ENCODE data around the gene MPC2.
"Not testable (repeated sequence)": the region's sequence is repeated elsewhere in the genome, so short reads cannot be mapped to it uniquely, and the experiment has no call there.

Gene MPC2

GRCh38 chr1:167909691-167910180, 27.1 kb downstream of the MPC2 start:
- in situ Hi-C loops (cut with MboI; ENCODE audit: low sequenced_read_pairs): no loop called here

- in situ Hi-C loops (cut with MboI; ENCODE audit: low sequenced_read_pairs): no loop called here
Observed at GRCh38 chr1:167905671-167906070, 31.2 kb downstream of the MPC2 start.

GRCh38 chr1:167905182-167905581, 31.7 kb downstream of the MPC2 start:
- in situ Hi-C loops (cut with MboI; ENCODE audit: low sequenced_read_pairs): no loop called here

- in situ Hi-C loops (cut with MboI; ENCODE audit: low sequenced_read_pairs): no loop called here
Observed at GRCh38 chr1:167904652-167905130, 32.2 kb downstream of the MPC2 start.

GRCh38 chr1:167900907-167901306, 36.0 kb downstream of the MPC2 start:
- in situ Hi-C loops (cut with MboI; ENCODE audit: low sequenced_read_pairs): no loop called here

- in situ Hi-C loops (cut with MboI; ENCODE audit: low sequenced_read_pairs): no loop called here
Observed at GRCh38 chr1:167899253-167899681, 37.6 kb downstream of the MPC2 start.

- in situ Hi-C loops (cut with MboI; ENCODE audit: low sequenced_read_pairs): no loop called here
Observed at GRCh38 chr1:167898578-167899222, 38.2 kb downstream of the MPC2 start.

GRCh38 chr1:167893798-167894197, 43.1 kb downstream of the MPC2 start:
- in situ Hi-C loops (cut with MboI; ENCODE audit: low sequenced_read_pairs): no loop called here

- in situ Hi-C loops (cut with MboI; ENCODE audit: low sequenced_read_pairs): no loop called here
Observed at GRCh38 chr1:167890400-167890799, 46.5 kb downstream of the MPC2 start.

- in situ Hi-C loops (cut with MboI; ENCODE audit: low sequenced_read_pairs): not testable (repeated sequence)
Observed at GRCh38 chr1:167887187-167887586, 49.7 kb downstream of the MPC2 start.

- in situ Hi-C loops (cut with MboI; ENCODE audit: low sequenced_read_pairs): no loop called here
Observed at GRCh38 chr1:167882376-167882775, 54.5 kb downstream of the MPC2 start.

- in situ Hi-C loops (cut with MboI; ENCODE audit: low sequenced_read_pairs): no loop called here
Observed at GRCh38 chr1:167881786-167882185, 55.1 kb downstream of the MPC2 start.

GRCh38 chr1:167881069-167881468, 55.8 kb downstream of the MPC2 start:
- in situ Hi-C loops (cut with MboI; ENCODE audit: low sequenced_read_pairs): no loop called here

- in situ Hi-C loops (cut with MboI; ENCODE audit: low sequenced_read_pairs): no loop called here
Observed at GRCh38 chr1:167880580-167881021, 56.3 kb downstream of the MPC2 start.

GRCh38 chr1:167879508-167879907, 57.4 kb downstream of the MPC2 start:
- in situ Hi-C loops (cut with MboI; ENCODE audit: low sequenced_read_pairs): no loop called here

GRCh38 chr1:167878372-167879160, 58.3 kb downstream of the MPC2 start:
- in situ Hi-C loops (cut with MboI; ENCODE audit: low sequenced_read_pairs): no loop called here

- in situ Hi-C loops (cut with MboI; ENCODE audit: low sequenced_read_pairs): no loop called here
Observed at GRCh38 chr1:167876597-167877175, 60.2 kb downstream of the MPC2 start.

GRCh38 chr1:167871331-167871730, 65.5 kb downstream of the MPC2 start:
- in situ Hi-C loops (cut with MboI; ENCODE audit: low sequenced_read_pairs): no loop called here

GRCh38 chr1:167869157-167870001, 67.5 kb downstream of the MPC2 start:
- in situ Hi-C loops (cut with MboI; ENCODE audit: low sequenced_read_pairs): not testable (repeated sequence)

GRCh38 chr1:167866739-167867414, 70.0 kb downstream of the MPC2 start:
- in situ Hi-C loops (cut with MboI; ENCODE audit: low sequenced_read_pairs): not testable (repeated sequence)

Data from HL-60/S4 treated with retinoic acid at 250 ng/mL for 4 days and 3 days (cell line).